GM21447 (cell line): ENCODE data around the gene CCSER1.

ENCODE experiments used
- ATAC-seq: cut with Tn5 transposase; IDR thresholded peaks from one replicate; pipeline ENCODE4 v1.9.1; 2021; ENCODE audit not compliant: unreplicated experiment

The CCSER1 gene

DNA sequence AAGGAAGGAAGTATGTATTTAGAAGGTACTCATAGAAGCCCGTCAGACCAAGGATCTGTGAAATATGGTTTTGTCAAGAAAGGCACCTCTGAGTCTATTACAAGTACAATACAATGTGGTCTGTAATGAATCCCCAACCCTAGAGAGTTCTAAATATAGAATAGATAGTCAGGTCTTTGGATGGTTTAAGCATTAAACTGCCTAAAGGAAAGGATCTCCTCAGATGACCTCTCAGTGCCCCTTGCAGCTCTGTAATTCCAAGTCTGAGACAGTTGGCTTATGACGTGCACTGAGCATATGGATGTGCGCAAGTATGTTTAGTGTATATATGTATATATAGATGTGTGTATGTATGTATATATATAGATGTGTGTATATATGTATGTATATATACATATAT lies 62.0 kb downstream of the CCSER1 start:
- ATAC-seq, result no peak

GRCh38 chr4:90189946-90190345 lies 62.8 kb downstream of the CCSER1 start:
- ATAC-seq, result no peak

GRCh38 chr4:90190525-90190924 lies 63.3 kb downstream of the CCSER1 start:
- ATAC-seq, result no peak

- no peak for ATAC-seq
These were observed 71.1 kb downstream of the CCSER1 start for GRCh38 chr4:90198086-90198847.

- ATAC-seq, result no peak
These were observed 80.8 kb downstream of the CCSER1 start for GRCh38 chr4:90207887-90208454.

GRCh38 chr4:90209922-90210321 lies 82.7 kb downstream of the CCSER1 start:
- no peak for ATAC-seq

DNA sequence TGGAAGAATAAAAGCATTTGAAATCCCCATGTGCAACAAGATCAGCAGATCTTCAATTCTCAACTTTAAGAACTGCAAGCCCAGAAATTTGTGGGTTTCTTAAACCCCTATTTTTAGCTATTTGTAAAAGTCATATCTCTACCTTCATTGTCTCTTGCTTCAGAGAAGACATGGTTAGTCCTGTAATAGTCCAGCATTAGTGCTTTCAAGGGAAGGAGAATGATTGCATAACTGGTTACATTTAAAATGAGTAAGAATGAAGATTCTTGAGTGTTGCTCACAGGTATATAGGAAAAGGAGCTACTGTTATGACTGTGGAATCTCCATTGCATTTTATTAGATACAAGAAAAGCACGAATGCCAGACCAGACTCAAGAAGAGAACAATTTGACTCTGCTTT lies 84.0 kb downstream of the CCSER1 start:
- ATAC-seq, result no peak

GRCh38 chr4:90215286-90215685 lies 88.1 kb downstream of the CCSER1 start:
- ATAC-seq, result peak; percentile 86

DNA sequence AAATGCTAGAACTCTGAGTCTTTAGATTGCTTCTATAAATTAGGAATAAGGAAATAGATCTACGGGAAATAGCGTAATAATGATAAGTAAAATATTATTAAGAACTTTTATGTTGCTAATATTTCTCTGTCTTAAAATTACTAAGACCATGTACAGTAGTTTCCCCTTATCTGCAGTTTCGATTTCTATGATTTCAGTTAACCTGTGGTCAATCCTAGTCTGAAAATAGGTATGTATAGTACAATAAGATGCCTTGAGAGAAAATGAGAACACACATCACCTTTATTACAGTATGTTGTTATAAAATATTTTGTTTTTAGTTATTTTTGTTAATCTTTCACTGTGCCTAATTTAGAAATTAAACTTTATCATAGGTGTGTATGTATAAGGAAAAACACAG lies 92.6 kb downstream of the CCSER1 start:
- ATAC-seq, result no peak

DNA sequence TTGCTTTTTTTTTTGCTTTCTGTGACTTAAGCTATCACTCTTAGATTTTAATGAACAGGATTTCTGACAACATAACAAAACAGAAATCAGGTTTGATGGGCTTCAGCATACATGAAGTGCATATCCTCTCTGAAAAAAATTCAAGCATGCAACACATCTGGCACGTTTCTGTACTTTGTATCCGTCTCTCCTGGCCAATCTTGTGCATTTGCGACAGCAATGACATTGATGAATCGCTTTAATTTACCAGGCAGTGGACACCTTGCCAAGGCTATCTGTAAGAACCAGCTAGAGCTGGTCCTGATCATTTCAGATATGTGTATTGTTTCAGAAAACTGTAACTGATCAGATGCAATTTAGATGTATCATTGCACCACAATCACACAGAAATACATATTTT lies 93.3 kb downstream of the CCSER1 start:
- no peak for ATAC-seq

DNA sequence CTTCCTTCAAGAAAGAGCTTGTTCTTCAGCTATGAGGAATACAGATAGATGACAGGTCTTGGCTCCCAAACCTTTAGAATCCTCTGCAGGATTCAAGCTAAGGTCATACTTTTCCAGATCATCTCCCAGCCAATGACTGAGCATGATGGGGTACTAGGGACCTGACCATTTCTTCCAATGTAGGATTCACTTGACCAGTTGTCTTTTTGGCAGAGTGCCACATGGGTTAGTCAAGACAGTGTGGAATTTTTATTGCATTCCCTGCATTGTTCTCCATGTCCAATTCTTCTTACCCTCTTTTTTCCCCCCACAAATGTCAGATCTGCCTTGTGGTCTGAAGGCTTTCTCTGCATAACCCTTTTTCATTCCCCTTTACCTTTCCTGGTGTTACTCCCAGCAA lies 99.5 kb downstream of the CCSER1 start:
- ATAC-seq, result no peak

DNA sequence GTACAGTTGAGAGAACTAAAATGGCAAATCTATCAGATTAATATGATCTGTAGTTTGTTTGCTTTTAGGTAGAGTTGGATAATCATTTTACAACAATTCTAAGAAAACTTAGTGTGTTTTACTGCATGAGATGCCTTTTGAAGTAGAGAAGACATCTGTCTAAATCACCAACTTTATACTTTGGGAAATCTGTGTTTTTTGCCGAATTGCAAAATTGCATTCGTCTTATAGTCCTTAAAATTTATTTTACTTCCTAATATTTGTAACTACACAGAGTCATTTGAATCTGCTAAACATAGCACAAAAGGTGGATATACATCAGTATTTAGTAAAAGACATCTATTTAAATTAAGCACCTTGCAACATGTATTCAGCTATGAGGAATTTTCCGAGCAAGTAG lies 100.0 kb downstream of the CCSER1 start:
- no peak for ATAC-seq

DNA sequence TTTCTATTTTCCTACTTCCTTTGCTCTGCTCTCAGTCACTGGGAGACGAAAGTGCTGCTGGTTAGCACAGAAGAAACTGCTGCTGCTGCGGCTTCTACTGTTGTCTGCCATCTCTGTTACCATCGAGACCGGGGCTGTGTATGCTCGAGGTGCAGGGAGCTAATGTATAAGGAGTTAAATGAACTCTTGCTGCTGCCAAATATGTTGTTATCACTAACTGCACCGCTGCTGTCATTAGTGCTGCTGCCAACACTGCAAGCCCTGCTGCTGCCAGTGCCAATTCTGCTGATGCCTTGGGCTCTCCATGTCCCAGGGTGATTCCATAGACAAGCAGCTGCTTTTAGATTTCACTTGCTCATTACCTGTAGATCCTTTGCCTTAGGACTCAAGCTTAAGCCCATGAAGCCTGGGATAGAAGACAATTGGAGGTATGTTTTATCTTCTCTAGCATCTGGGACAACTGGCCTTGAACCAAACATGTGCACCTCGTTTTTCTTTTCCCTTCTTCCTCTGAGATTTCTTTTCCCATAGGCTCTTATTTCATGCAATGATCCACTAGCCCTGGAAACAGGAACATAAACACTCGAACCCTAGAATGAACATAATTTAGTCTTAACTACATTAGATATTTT lies 107.8 kb downstream of the CCSER1 start:
- ATAC-seq, result no peak

- no peak for ATAC-seq
These were observed 110.7 kb downstream of the CCSER1 start for GRCh38 chr4:90237751-90238530.

GRCh38 chr4:90240333-90240732 lies 113.1 kb downstream of the CCSER1 start:
- no peak for ATAC-seq

GRCh38 chr4:90241008-90241407 lies 113.8 kb downstream of the CCSER1 start:
- no peak for ATAC-seq

DNA sequence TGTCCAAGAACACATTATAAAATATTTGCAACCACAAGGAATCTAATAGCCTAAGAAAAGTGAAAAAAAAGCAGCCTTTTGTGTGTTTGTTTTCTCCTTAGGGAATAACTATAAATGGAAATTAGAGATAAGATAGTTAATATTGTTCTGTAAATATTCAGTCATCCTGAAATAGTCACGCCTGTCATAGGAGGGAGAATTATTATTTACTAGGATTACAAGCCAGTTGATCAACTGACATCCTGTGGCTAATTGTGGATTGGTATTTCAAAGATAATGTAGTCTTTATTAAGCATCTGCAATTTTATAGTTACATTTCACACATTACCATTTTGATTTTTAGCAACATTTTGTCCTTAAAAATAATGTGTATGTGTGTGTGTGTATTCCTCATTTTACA lies 118.6 kb downstream of the CCSER1 start:
- no peak for ATAC-seq

GRCh38 chr4:90246816-90247215 lies 119.6 kb downstream of the CCSER1 start:
- ATAC-seq, result no peak

- ATAC-seq, result no peak
These were observed 127.2 kb downstream of the CCSER1 start for GRCh38 chr4:90254357-90254756.

- ATAC-seq, result no peak
These were observed 147.0 kb downstream of the CCSER1 start for GRCh38 chr4:90274175-90274574.

DNA sequence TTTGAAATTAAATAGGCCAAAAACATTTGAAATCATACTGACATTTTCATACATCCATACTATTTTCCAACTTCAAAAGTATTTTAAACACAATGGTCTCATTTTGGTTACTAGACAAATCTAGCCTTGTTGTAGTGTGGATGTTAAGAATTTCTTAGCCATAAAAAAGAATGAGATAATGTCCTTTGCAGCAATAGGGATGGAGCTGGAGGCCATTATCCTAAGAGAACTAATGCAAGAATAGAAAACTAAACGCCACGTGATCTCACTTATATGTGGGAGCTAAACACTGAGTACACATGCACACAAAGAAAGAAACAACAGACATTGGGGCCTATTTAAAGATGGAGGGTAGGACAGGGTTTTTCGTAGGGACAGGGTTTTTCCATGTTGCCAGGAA lies 153.8 kb downstream of the CCSER1 start:
- ATAC-seq, result no peak
